NAMALWA (cell line): Measurements from ENCODE around the gene SPAG16.

Source experiments
- DNase-seq: peaks from one replicate; pipeline ENCODE4 v3.0.0-alpha.2; 2015; ENCODE audit warnings: low spot score

Gene SPAG16

DNA sequence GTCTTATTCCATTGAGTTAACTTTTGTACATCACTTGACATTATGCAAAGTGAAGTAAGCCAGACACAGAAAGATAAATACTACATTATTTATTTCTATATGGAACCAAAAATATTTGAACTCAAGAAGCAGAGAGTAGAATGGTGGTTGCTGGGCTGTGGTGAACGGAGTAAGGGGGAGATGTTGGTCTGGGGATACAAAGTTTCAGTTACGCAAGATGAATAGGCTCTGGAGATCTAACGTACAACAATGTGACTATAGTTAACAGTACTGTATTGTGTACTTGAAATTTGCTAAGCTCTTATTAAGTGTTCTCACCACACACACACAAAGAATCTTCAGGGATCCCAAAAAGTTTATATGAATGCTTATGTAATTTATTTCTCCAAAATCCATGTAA is 1001.7 kb downstream of the SPAG16 start:
- DNase-seq, result no peak

DNA sequence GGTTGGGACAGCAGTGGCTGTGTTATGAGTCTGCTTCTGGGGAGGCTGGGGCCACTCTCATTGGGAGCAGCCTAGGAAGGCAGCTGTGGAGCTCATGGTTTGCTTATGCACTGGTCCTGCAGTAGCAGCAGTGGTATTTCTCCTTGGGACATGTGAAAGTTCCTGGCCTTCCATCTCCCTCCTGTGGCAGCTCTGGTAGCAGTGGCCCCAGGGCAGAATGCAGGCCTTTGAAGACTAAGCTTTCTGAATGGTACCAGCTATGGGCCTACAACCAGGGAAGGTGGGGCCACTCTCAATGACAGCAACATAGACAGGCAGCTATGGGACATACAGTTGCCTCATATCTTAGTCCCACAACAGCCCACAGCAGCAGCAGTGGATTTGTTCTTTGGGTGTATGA is 1009.3 kb downstream of the SPAG16 start:
- no peak for DNase-seq

DNA sequence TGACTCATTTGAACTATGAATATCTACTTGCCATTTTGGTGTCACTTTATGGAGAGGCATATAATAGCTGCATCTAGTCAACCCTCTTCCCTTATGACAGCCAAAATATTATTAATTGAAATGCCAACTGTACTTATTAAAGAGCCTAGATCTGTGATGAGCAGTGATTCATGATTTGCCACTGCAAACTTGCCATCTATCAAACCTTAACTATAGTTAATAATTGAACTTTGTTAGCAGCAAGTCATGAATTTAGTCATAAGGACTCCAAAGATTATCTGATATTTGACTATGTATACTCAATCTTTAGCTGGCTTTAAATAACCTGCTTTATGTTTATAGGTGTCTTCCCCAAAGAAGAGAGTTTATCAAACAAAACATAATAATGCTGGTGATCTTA is 1010.2 kb downstream of the SPAG16 start:
- DNase-seq, result no peak

- no peak for DNase-seq
These were observed 1013.2 kb downstream of the SPAG16 start for GRCh38 chr2:214297423-214297822.

GRCh38 chr2:214310319-214310718 is 1026.1 kb downstream of the SPAG16 start:
- peak; percentile 7 for DNase-seq

DNA sequence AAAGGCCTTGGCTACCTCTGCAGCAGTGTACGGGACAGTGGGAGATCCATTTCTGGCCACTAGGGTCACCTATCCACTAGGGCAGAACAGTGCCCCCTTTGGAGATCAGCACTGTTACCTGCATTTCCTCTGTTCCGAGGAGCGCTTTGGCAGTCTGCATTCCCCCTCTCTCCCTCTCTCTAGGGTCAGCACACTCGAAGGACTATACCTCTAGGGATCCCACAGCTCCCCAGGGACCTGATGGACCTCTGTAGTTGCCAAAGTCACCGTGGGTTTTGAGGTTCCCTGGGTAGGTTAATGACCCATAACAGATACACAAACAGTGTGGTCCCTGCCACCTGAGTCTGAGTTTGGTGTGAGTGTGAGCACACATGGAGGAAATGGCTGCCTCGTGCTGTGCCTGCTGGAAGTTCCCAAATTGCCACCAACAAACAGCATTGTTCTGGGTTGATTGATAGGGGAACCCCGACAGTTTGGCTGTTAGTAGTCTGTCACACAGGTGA is 1026.8 kb downstream of the SPAG16 start:
- DNase-seq, result peak; percentile 26

DNA sequence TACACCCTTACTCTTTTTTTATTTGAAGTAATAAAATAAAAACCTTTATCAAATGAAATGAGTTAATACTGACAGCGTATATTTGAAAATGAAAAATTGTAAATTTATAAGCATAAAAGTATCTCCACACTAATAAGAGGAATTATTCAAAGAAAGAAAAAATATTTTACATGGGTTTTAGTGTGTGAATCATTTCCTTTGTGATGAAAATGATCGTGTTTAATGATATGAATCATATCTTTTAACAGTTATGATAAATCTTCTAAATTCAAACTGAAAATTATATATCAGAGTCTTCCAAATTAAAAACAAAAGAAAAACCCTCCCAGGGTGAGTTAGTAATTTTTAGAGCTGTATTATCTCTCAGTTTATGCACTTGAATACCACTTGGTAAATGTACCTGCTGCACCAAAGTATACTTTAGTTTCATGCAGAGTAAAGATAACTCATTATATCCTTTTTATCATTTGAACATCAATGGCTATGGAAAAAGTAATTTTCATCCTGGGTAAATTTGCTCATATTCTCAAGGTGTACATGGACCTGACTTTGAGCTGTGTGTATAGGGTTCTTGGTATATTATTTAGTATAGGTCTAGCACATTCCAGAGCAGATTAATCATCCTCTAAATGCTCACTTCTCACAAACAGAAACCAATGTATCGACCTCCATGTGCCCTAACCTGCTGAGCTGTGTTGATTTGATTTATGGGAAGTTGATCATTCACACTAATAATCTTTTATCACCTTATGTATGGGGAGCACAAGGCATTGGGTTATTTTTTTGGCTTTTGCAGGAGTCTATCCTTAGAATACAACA is 1027.9 kb downstream of the SPAG16 start:
- DNase-seq, result no peak

GRCh38 chr2:214315324-214315723 is 1031.1 kb downstream of the SPAG16 start:
- DNase-seq, result no peak

GRCh38 chr2:214320211-214320610 is 1035.9 kb downstream of the SPAG16 start:
- no peak for DNase-seq

DNA sequence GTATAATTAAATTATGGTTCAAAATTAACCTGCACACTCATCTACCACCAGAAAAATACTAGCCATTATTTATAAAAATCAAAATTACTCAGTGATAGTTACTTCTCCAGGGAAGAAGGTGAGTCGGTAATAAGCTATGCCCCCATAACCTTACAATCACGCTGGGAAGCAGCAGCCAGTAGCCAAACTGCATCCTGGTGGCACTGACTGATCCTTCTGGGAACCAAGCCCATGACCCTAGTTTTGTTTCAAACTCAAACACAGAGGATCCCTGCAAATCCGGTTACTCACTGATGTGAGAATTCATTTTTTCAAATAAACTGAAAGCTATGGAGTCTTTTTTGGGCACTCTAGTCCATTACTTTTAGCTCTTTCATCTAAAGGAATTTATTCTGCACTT is 1038.4 kb downstream of the SPAG16 start:
- no peak for DNase-seq

GRCh38 chr2:214325404-214325803 is 1041.1 kb downstream of the SPAG16 start:
- DNase-seq, result no peak

GRCh38 chr2:214328941-214329340 is 1044.7 kb downstream of the SPAG16 start:
- no peak for DNase-seq

GRCh38 chr2:214341646-214342045 is 1057.4 kb downstream of the SPAG16 start:
- DNase-seq, result no peak

DNA sequence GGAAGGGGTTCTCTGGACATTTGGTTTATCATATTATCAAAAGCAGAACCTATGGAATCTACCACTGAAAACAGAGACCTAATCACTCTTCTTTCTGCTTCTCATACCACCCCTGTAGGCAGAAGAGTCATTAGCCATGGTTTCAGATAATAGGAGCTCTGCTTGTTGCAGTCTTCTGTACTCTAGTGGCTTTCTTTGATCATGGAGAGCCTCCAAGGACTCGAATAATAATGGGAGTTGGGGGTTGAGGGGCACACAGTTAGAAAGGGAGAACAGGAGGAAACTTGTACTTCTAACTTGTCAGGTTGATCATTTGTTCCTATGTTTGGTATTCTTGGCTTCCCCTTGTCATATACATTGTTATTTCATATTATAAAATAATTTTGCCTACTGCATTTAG is 1074.2 kb downstream of the SPAG16 start:
- no peak for DNase-seq

DNA sequence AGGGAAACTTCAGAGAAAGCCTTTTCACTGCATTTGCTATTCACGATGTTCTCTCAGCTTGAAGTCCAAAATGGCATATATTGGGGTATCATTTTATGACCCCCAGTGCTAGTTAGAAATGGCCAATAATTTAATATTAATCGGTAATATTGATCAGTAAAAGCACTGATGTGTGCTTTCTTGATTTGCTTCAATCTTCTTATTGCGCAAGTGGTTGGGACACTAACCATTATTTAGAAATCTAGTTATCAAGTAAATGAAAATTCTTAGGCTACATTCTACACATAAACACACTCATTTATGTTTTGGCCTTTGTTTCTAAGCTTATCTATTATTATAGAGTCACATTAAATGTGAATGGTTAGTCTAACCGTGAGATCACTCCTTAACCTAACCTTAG is 1076.9 kb downstream of the SPAG16 start:
- DNase-seq, result no peak

GRCh38 chr2:214365549-214365948 is 1081.3 kb downstream of the SPAG16 start:
- DNase-seq, result no peak

DNA sequence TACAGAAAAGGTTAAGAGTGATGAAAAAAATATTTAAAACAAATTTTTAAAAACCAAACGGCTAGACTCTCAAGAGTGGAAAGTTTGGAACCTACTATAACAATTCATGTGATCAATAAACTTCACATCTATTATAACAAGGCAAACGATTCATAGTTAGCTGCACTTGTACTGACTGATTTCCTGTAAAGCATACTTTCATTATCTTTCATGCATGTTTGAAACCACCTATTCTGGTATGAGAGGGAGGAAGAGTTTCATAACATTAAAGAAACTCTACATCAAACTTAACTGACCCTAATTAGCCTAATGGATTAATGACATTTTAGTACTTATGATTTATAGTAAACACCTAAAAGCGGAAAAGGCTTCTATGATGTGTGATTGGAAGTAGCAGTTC is 1082.9 kb downstream of the SPAG16 start:
- no peak for DNase-seq

GRCh38 chr2:214376618-214377285 is 1092.5 kb downstream of the SPAG16 start:
- DNase-seq, result no peak

DNA sequence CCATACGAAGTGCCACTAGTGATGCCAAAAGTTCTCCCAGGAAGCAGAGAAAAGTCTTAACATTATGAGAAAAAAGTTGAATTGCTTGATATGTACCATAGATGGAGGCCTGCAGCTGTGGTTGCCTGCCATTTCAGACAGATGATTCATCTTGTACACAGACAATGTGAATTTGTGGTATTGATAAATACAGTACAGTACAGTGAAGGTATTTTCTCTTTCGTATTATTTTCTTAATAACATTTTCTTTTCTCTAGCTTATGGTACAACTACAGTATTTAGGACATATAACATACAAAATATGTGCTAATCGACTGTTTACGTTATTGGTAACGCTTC is 1093.0 kb downstream of the SPAG16 start:
- DNase-seq, result no peak

GRCh38 chr2:214378455-214379103 is 1094.3 kb downstream of the SPAG16 start:
- DNase-seq, result no peak

- DNase-seq, result no peak
These were observed 1095.0 kb downstream of the SPAG16 start for GRCh38 chr2:214379227-214379626.

- no peak for DNase-seq
These were observed 1096.4 kb downstream of the SPAG16 start for GRCh38 chr2:214380681-214381080.

DNA sequence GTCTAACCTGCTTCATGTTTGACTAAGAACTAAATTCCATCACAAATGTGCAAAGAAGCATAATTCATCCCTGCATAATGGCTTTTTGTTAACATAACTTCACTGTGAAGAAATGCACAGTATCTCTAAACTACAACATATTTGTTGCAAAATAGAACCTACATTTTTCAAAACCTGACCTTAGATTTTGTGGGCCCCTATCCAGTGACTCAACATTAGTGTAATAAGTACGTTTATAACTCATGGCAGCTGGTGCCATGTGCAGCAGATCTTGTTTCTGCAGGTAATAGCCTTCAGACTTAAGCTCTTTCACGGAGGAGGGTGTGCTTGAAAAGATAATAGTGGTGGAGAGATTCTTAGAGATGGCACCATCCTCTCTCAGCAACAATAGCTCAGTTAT is 1098.0 kb downstream of the SPAG16 start:
- no peak for DNase-seq
